H1 (cell line): ENCODE data around the gene FRMD4A. TPM values are rescaled to one million over a fixed set of nuclear protein-coding genes. Genes with fewer than 3 reads are reported as not detected.

Experiments used
- ATF3 ChIP-seq: IDR thresholded peaks from 2 replicates; pipeline ENCODE4 v1.6.1; 2011; ENCODE audit warnings: low read depth, mild to moderate bottlenecking, low read length; ENCODE audit not compliant: insufficient read depth
- BACH1 ChIP-seq: IDR thresholded peaks from 2 replicates; pipeline ENCODE4 v1.6.1; 2012; ENCODE audit warnings: low read length, improper control_type of control experiment
- CHD2 ChIP-seq: IDR thresholded peaks from 2 replicates; pipeline ENCODE4 v1.6.1; 2012; ENCODE audit warnings: low read length, improper control_type of control experiment
- E2F6 ChIP-seq: IDR thresholded peaks from 2 replicates; pipeline ENCODE4 v1.6.1; 2012; ENCODE audit warnings: inconsistent platforms
- POLR2A ChIP-seq, 2 experiments: IDR thresholded peaks; 1 replicate in 1 of 2; 2 replicates in 1 of 2; pipeline ENCODE4 v1.6.1; 2011; ENCODE audit warnings: low read depth in 2 of 2, low read length in 2 of 2, mild to moderate bottlenecking in 2 of 2; ENCODE audit errors: control extremely low read depth in 1 of 2
- RFX5 ChIP-seq: IDR thresholded peaks from 2 replicates; pipeline ENCODE4 v1.6.1; 2011; ENCODE audit warnings: low read depth, low read length, improper control_type of control experiment, borderline replicate concordance
- TAF1 ChIP-seq: IDR thresholded peaks from 2 replicates; pipeline ENCODE4 v1.6.1; 2011; ENCODE audit warnings: mild to moderate bottlenecking, low read depth, low read length
- polyA plus RNA-seq, 7 experiments: library from polyadenylated mRNA; depleted of rRNA in 3 of 7; stranded (reverse) in 5 of 7; unstranded in 2 of 7; fragments of >200 nt in 5 of 7; fragments of 200-250 nt in 2 of 7; gene quantifications; 1 replicate in 5 of 7; 2 replicates in 1 of 7; 4 replicates in 1 of 7; pipeline versions ENCODE4 v1.2.1 to v1.2.3, GENCODE V29; 2011 to 2013; ENCODE audit warnings: missing spikeins in 2 of 7, mixed read lengths in 2 of 7
- total RNA-seq: library from RNA; stranded (reverse); fragmentation: NEBNext Ultra II Directional; extraction: Animal tissue kit (Norgen Biotek cat#: 25700); gene quantifications from 2 replicates; pipeline ENCODE4 v1.2.1, GENCODE V29; 2021

The FRMD4A gene
- total and polyA plus RNA-seq, 2 of the 8 experiments (the other 6 are each of a cell fraction or from before 2014, with no cell fraction given), result 38.6 to 39.6 TPM

GRCh38 chr10:14022052-14022451 is 308.7 kb downstream of the FRMD4A start (continued):
- TF ChIP-seq CHD2, result no peak
- TF ChIP-seq E2F6, result no peak
- no peak for TF ChIP-seq RFX5
- TF ChIP-seq POLR2A (IDR thresholded peaks at IDR 0.05; ENCODE audit: control extremely low read depth in 1 of 2, low read depth in 2 of 2, low read length in 2 of 2), result no peak
- TF ChIP-seq ATF3, result no peak
- TF ChIP-seq BACH1, result no peak
- TF ChIP-seq TAF1, result no peak
- TF ChIP-seq, all 59 proteins: peak for 0
